ENCODE measurements around the gene CUEDC1. TPM values are rescaled to one million over a fixed set of nuclear protein-coding genes. Genes with fewer than 3 reads are reported as not detected.
"Not testable (repeated sequence)": the region's sequence is repeated elsewhere in the genome, so short reads cannot be mapped to it uniquely, and the experiment has no call there.

The CUEDC1 gene
- total RNA-seq, 1 donor from 2014 or later: 10.9 TPM

GRCh38 chr17:57984936-57985674 is 29.9 kb upstream of the CUEDC1 start:
- DNase-seq: no peak

- DNase-seq: no peak
Measured at GRCh38 chr17:57984261-57984890, 29.2 kb upstream of the CUEDC1 start.

- DNase-seq: no peak
Measured at GRCh38 chr17:57983446-57983845, 28.2 kb upstream of the CUEDC1 start.

GRCh38 chr17:57982452-57983170 is 27.4 kb upstream of the CUEDC1 start:
- no peak for DNase-seq

DNA sequence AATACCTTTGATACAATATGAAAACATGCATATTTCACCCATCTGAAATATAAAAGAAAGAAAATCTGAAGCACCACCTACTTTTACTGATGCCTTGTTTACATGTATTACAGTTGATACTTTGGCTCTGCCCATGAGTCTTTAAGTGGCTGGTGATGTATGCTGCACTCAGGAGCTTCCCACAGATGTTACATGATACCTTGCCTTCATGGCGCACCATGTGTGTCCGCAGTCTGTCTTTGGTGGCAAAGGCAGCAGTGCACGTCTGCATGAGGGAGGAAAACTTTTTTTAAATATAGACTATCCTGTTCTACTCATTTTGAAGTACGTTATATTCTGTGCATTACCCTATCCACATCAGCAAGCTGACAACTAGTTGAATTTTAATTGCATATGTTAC is 25.3 kb upstream of the CUEDC1 start:
- no peak for DNase-seq

- no peak for DNase-seq
Measured at GRCh38 chr17:57979076-57979475, 23.9 kb upstream of the CUEDC1 start.

GRCh38 chr17:57976594-57976993 is 21.4 kb upstream of the CUEDC1 start:
- DNase-seq: no peak

DNA sequence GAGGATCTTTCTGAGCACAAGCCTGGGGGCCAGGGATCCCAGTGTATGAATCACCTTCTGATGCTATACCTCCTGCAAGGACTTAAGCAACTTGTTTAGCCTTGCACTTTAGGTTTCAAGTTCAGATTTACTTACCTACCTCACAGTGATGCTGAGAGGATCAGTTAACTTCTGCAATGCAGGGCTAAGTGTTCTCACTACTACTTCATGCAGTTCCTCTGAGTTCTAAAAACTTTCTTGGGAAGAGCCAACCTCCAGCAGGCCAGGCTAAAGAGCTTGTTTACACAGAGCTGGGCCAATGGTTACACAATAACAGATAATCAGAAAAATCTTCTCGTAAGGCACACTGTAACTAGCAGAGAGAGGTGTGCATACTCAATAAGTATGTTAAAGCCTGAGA is 19.8 kb upstream of the CUEDC1 start:
- no peak for DNase-seq

- DNase-seq: not testable (repeated sequence)
Measured at GRCh38 chr17:57974053-57974824, 19.0 kb upstream of the CUEDC1 start.

DNA sequence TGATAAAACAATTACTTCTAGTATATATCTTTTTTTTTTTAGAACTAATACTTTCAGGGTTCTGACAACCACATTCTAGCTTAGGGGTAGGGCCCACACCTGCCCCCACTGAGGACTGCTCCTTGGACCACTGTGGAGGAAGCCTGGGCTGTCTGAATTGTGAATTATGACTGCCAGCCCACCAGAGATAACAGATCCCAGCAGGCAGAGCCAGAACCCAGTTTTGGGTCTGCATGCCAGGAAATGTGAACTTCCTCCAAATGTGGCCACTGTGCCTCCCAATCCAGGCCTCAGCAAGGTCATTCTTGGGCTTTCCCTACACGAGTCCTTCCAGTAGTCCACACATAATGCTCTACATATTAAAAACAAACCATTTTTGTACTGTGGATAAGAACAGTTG is 16.9 kb upstream of the CUEDC1 start:
- DNase-seq: no peak

DNA sequence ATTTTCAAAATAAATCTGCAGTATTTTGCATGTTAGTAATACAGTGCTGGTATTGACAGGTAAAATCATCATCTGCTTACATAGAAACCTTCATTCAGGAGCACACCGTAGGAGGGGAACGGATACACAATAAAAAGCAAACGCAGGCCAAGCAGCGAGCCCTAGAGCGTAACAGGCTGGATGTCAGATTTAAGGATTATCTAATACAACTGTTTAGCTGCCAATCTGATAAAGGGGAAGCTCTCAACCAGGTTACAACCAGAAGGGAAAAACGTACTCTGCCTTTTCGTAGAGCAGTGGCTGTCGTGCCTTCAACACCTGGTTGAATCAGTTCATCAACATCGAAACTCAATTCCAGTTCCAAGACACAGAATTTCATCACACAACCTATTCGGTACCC is 16.4 kb upstream of the CUEDC1 start:
- no peak for DNase-seq

DNA sequence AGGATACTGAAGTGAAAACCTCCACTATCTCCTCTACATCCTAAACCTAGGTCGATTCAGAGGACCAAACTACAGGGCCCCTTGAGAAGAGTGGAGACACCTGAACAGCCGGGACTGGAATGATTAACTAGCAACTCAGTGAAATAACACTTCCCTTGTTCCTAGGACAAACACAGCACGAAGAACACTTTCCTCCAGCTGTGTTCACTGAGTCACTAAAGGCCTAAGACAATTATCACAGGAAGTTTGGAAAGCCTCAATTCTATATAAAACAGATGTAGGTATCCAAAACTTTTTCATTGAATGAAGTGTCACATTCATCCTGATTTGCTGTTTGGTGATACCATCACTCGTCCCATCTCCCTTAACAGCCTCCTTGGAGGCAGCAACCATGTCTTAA is 15.5 kb upstream of the CUEDC1 start:
- no peak for DNase-seq

GRCh38 chr17:57968456-57968855 is 13.2 kb upstream of the CUEDC1 start:
- no peak for DNase-seq

GRCh38 chr17:57966875-57967274 is 11.7 kb upstream of the CUEDC1 start:
- DNase-seq: no peak

DNA sequence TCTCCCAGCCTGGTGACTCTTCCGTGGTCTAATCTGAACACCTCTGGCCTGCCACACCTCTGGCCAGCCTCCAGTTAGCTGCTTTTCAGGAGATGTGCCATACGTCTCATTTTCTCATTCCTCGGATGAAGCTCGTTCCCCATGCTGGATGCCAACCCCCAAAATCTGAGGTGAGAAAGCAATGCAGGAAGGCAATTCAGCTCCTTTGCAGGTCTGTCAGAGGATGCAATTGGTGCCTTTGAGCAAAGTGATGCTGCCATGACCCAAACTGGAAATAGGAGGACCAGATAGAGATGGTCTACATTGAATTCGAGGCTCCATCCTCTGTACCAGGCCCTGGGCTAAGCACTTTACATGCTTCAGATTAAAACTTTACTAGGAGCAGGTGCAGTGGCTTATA is 11.0 kb upstream of the CUEDC1 start:
- DNase-seq: no peak

DNA sequence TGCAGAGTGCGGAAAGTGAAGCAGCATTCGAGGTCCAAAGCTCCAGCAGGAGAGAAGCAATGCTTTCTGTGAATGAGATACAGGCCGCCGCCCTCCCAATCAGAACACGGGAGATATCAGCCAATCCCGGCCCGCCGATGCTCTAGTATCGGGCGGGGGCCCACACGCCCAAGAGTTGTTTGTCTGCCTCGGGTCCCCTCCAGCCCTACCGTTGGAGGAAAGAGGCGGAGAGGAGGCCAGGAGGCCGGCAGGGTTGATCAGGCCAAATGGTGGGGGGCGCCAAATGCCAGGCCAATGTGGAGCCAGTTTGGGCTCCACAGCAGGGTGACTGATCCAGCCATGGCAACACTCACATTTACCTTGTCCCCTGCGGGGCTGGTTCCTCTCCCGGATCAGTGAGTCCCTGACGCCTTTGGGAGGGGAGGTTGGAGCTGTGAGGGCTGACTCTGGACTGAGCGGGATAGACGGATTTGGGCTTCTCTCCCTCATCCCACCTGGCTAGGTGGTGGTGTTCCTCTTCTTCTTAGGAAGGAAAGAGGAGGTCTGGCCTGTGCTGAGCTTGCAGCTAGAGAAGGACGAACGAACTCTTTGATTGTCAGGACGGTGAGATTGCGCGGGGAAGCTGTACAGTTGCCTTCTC is 10.4 kb upstream of the CUEDC1 start:
- no peak for DNase-seq

DNA sequence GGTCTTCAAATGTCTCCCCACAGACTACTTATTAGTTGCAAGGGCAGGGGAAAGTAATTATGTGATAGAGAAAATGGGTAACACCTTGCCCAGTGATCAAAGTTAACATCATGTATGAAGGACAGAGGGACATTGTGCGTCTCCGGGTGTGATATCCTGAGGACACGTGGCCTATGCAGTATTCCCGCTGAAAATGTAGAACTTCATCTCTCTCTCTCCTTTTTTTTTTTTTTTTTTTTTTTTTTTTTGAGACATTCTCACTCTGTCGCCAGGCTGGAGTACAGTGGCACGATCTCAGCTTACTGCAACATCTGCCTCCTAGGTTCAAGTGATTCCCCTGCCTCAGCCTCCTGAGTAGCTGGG is 7.9 kb upstream of the CUEDC1 start:
- DNase-seq: no peak

- no peak for DNase-seq
Measured at GRCh38 chr17:57962279-57963148, 7.3 kb upstream of the CUEDC1 start.

- DNase-seq: no peak
Measured at GRCh38 chr17:57959929-57960328, 4.7 kb upstream of the CUEDC1 start.

- DNase-seq: not testable (repeated sequence)
Measured at GRCh38 chr17:57958391-57958790, 3.2 kb upstream of the CUEDC1 start.

DNA sequence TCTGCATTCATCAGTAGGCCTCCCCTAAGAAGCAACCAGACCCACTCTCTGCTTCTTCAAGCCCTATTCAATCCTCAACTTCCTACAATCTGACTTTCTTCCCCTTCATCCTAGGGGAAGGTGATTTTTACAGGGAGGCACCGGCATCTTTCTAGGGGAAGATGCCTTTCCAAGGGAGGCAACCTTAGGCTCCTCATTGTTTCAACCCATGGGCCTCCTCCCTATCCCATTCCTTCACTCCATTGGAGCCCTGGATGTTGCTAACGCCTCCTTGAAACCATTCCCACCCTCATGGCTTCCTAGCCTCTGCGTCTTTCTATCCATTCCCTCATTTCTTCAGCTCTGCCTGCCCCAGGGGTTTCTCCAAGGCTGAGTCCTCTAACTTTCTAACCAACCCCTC is 2.7 kb upstream of the CUEDC1 start:
- no peak for DNase-seq

Measured in occipital lobe (tissue), 2 donors.